Measurements from ENCODE around the gene PNRC2. TPM values are rescaled to one million over a fixed set of nuclear protein-coding genes. Genes with fewer than 3 reads are reported as not detected.

Gene PNRC2
- total and polyA plus RNA-seq, 2 of the 13 experiments (the other 11 are each of a cell fraction or from before 2014, with no cell fraction given): 74.9 to 97.5 TPM

- TF ChIP-seq TRAFD1 (CRISPR knock-in tag; IDR thresholded peaks at IDR 0.05; ENCODE audit: borderline replicate concordance): no peak
- no peak for TF ChIP-seq ZNF121 (CRISPR knock-in tag; IDR thresholded peaks at IDR 0.05)
- TF ChIP-seq ZBTB34 (CRISPR knock-in tag; IDR thresholded peaks at IDR 0.05): no peak
- no peak for TF ChIP-seq ZNF296 (CRISPR knock-in tag; conservative IDR thresholded peaks at IDR 0.05)
- TF ChIP-seq FIP1L1 (IDR thresholded peaks at IDR 0.05; ENCODE audit: borderline replicate concordance, insufficient read depth, low read depth, low read length): no peak
- TF ChIP-seq E2F5 (CRISPR knock-in tag; conservative IDR thresholded peaks at IDR 0.05): peak; percentile 69
- no peak for TF ChIP-seq ZNF841 (CRISPR knock-in tag; IDR thresholded peaks at IDR 0.05; ENCODE audit: borderline replicate concordance)
- peak; percentile 94 for TF ChIP-seq AFF4 (CRISPR knock-in tag; IDR thresholded peaks at IDR 0.05)
- TF ChIP-seq ZNF879 (CRISPR knock-in tag; IDR thresholded peaks at IDR 0.05): no peak
- no peak; the same call in 1 of the 2 replicates for TF ChIP-seq HMGXB3 (CRISPR knock-in tag; IDR thresholded peaks at IDR 0.05; ENCODE audit: borderline replicate concordance)
- TF ChIP-seq SAP130 (CRISPR knock-in tag; IDR thresholded peaks at IDR 0.05; ENCODE audit: low read depth): peak; percentile 90
- no peak for TF ChIP-seq SKI (IDR thresholded peaks at IDR 0.05; ENCODE audit: partially characterized antibody)
- no peak for TF ChIP-seq NFE2L2 (IDR thresholded peaks at IDR 0.05; ENCODE audit: low read length)
- TF ChIP-seq ZBTB38 (CRISPR knock-in tag; IDR thresholded peaks at IDR 0.05): no peak; the same call in 1 of the 2 replicates
- no peak for TF ChIP-seq CHCHD3 (CRISPR knock-in tag; IDR thresholded peaks at IDR 0.05)
- no peak for TF ChIP-seq ZBTB7A (CRISPR knock-in tag; IDR thresholded peaks at IDR 0.05)
Observed at GRCh38 chr1:23959461-23960290, at the start of gene PNRC2 (continued).
